Thyroid gland (tissue), 4 donors: ENCODE results near the gene ZNF185. TPM values are rescaled to one million over a fixed set of nuclear protein-coding genes. Genes with fewer than 3 reads are reported as not detected.
"Not testable (repeated sequence)": the region's sequence is repeated elsewhere in the genome, so short reads cannot be mapped to it uniquely, and the experiment has no call there.

Source experiments
- DNase-seq, 2 donors: peaks; one replicate each; pipeline ENCODE4 v3.0.0-alpha.2; 2019
- H3K27ac ChIP-seq, 3 donors: fragments of 200-600 bp; sonication (generic); 1 replicate in 2 of 3; 2 replicates in 1 of 3; pipeline ENCODE4 v1.5.1; 2016 to 2019; ENCODE audit warnings: mild to moderate bottlenecking in 1 of 3, moderate library complexity in 1 of 3
- H3K27me3 ChIP-seq: fragments of 200-600 bp; sonication (generic); one replicate; pipeline ENCODE4 v1.5.1; 2019
- H3K36me3 ChIP-seq, 2 donors: fragments of 200-600 bp; sonication (generic); one replicate each; pipeline ENCODE4 v1.5.1; 2016 to 2019
- H3K4me1 ChIP-seq, 2 donors: fragments of 200-600 bp; sonication (generic); one replicate each; pipeline ENCODE4 v1.5.1; 2017 to 2019
- H3K4me3 ChIP-seq, 3 donors: fragments of 200-600 bp; sonication (generic); replicated peaks in 1 of 3; 1 replicate in 2 of 3; 2 replicates in 1 of 3; pipeline ENCODE4 v1.5.1; 2016; ENCODE audit warnings: mild to moderate bottlenecking in 1 of 3
- H3K9me3 ChIP-seq: fragments of 200-600 bp; sonication (generic); one replicate; pipeline ENCODE4 v1.5.1; 2017
- CTCF ChIP-seq, 6 experiments: fragments of 200-600 bp in 3 of 6; fragments of 450-650 bp in 3 of 6; sonication (generic) in 3 of 6; IDR thresholded peaks; one replicate each; pipeline ENCODE4 v1.5.1; 2016 to 2019; ENCODE audit warnings: antibody characterized with exemption in 6 of 6, mild to moderate bottlenecking in 2 of 6, inconsistent platforms in 1 of 6, moderate library complexity in 1 of 6
- POLR2A ChIP-seq, 2 donors: fragments of 450-650 bp; IDR thresholded peaks; one replicate each; pipeline ENCODE4 v1.6.1; 2017; ENCODE audit warnings: antibody characterized with exemption in 2 of 2, mild to moderate bottlenecking in 2 of 2, moderate library complexity in 1 of 2
- WGBS, 2 donors: methylation state at CpG; one replicate each; pipeline ENCODE4 v1.1.5; 2017; 5-methylcytosine and 5-hydroxymethylcytosine counted together
- intact Hi-C: fragments of 100-400 bp; cut with DNase I; formaldehyde crosslinking; loops from one replicate; pipeline ENCODE4 v1.15.1; 2023
- total RNA-seq, 4 donors: library from RNA; depleted of rRNA; stranded (reverse); fragments of >200 nt; gene quantifications; one replicate each; pipeline ENCODE4 v1.2.3, GENCODE V29; 2016

Gene ZNF185
- total RNA-seq, 4 donors from 2014 or later, result 23.2 to 70.4 (median 39.0) TPM

- peak; percentile 22 to 62 (median 45) for TF ChIP-seq CTCF (IDR thresholded peaks at IDR 0.05)
- no peak for TF ChIP-seq POLR2A (IDR thresholded peaks at IDR 0.05)
- Histone ChIP-seq H3K27ac (no peak overlapping the region), H3K4me3 (no peak overlapping the region), H3K36me3 (no peaks in the 10 kb centered on the region), H3K4me1 (peaks cover 0 to 5% of the 10 kb centered on the region in 2 donors), H3K27me3 (no peaks in the 10 kb centered on the region), H3K9me3 (no peaks in the 10 kb centered on the region)
- DNase-seq, result peak; percentile 47 to 48
- WGBS, 2 donors, result 34 to 36% methylated on average over 9 to 13 of the region's 20 CpGs
- intact Hi-C loops, result no loop called here
These were observed 6.5 kb downstream of the ZNF185 start for GRCh38 chrX:152904151-152905080.

- TF ChIP-seq POLR2A (IDR thresholded peaks at IDR 0.05) (no peak), CTCF (IDR thresholded peaks at IDR 0.05) (no peak)
- DNase-seq, result no peak
- Histone ChIP-seq H3K4me1 (peaks cover 0 to 2% of the 10 kb centered on the region in 2 donors), H3K4me3 (no peak overlapping the region), H3K27me3 (no peaks in the 10 kb centered on the region), H3K27ac (no peak overlapping the region), H3K9me3 (no peaks in the 10 kb centered on the region), H3K36me3 (no peaks in the 10 kb centered on the region)
- intact Hi-C loops, result no loop called here
- whole genome bisulfite sequencing, 2 donors, result no CpG with 5 or more reads among the region's 8 CpGs
These were observed 7.2 kb downstream of the ZNF185 start for GRCh38 chrX:152905081-152905420.

- Histone ChIP-seq H3K9me3 (no peaks in the 10 kb centered on the region), H3K4me3 (no peak overlapping the region), H3K36me3 (no peaks in the 10 kb centered on the region), H3K4me1 (no peaks in the 10 kb centered on the region), H3K27ac (no peak overlapping the region), H3K27me3 (no peaks in the 10 kb centered on the region)
- no peak for DNase-seq
- TF ChIP-seq CTCF (IDR thresholded peaks at IDR 0.05), result no peak
- no peak for TF ChIP-seq POLR2A (IDR thresholded peaks at IDR 0.05)
- intact Hi-C loops, result no loop called here
- WGBS, 2 donors, result 77 to 83% methylated on average over 5 to 11 of the region's 17 CpGs
These were observed 9.3 kb downstream of the ZNF185 start for GRCh38 chrX:152907084-152907651.

GRCh38 chrX:152908486-152908885 is 10.6 kb downstream of the ZNF185 start:
- Histone ChIP-seq H3K27me3 (no peaks in the 10 kb centered on the region), H3K27ac (no peak overlapping the region), H3K4me1 (no peaks in the 10 kb centered on the region), H3K9me3 (no peaks in the 10 kb centered on the region), H3K4me3 (no peak overlapping the region), H3K36me3 (no peaks in the 10 kb centered on the region)
- peak; percentile 22 to 29 for DNase-seq
- 70% methylated on average over 2 of the region's 14 CpGs; no CpG with 5 or more reads in 1 of the 2 donors for WGBS, 2 donors
- no peak for TF ChIP-seq CTCF (IDR thresholded peaks at IDR 0.05)
- no peak for TF ChIP-seq POLR2A (IDR thresholded peaks at IDR 0.05)
- intact Hi-C loops, result no loop called here

GRCh38 chrX:152910018-152910417 is 12.2 kb downstream of the ZNF185 start:
- H3K4me1 ChIP-seq, H3K27me3 ChIP-seq, H3K4me3 ChIP-seq, DNase-seq, H3K9me3 ChIP-seq, intact Hi-C loops, H3K27ac ChIP-seq, H3K36me3 ChIP-seq: not testable (repeated sequence)
- 63 to 69% methylated on average over 6 to 7 of the region's 7 CpGs for WGBS, 2 donors
